ENCODE data around the gene ARHGAP8.

Gene ARHGAP8

DNA sequence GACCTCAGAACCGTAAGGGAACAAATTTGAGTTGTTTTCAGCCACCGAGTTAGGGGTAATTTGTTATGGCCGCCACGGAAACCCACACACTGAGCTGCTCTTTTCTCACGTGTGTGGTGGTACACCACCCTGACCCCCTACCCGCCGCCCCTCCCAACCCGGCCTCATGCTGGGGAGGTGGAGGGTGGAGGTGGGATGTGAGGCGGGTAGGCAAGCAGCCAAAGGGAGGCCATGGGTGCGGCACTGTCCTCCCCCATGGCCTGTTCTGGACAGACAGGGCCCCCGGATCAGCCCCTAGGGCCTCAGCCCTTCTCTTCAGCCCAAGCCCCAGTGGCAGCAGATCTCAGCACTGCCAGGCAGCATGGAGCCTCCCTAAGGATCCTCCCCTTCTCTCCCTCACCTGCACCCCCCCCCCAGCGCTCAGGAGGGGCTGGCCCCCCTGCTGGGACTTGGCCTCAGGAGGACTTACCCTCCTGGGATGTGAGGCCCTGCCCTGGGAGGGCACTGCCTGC lies 42.4 kb upstream of the ARHGAP8 start:
- Histone ChIP-seq H3K36me3 (ENCODE audit: control insufficient read depth in 1 of 2, insufficient read depth in 2 of 2, low read depth in 1 of 2, low read length in 2 of 2) (peaks cover 0 to 49% of the 10 kb centered on the region in 2 experiments), H2AK5ac (ENCODE audit: low read length, severe bottlenecking) (no peak overlapping the region), H4K91ac (ENCODE audit: low read length) (no peak overlapping the region), H2BK120ac (ENCODE audit: low read depth, low read length) (no peak overlapping the region), H3K9me3 (ENCODE audit: control insufficient read depth, low read length) (no peaks in the 10 kb centered on the region), H2BK5ac (ENCODE audit: low read depth, low read length, poor library complexity, severe bottlenecking) (no peak overlapping the region), H3K23ac (ENCODE audit: low read length in 2 of 2) (no peak overlapping the region), H3K79me1 (replicated peaks; ENCODE audit: low read length, poor library complexity, severe bottlenecking) (peaks cover 69% of the 10 kb centered on the region), H3K4me2 (ENCODE audit: low read length, poor library complexity, severe bottlenecking) (no peak overlapping the region), H3K4me3 (ENCODE audit: insufficient read depth in 1 of 2, low read depth in 1 of 2, low read length in 2 of 2) (no peak overlapping the region), H3K4me1 (ENCODE audit: control insufficient read depth, insufficient read depth, low read depth, low read length) (peaks cover 51% of the 10 kb centered on the region), H3K14ac (ENCODE audit: low read length in 2 of 2) (no peak overlapping the region), H2AFZ (ENCODE audit: low read depth, low read length) (no peak overlapping the region), H3K27me3 (ENCODE audit: control insufficient read depth in 1 of 2, insufficient read depth in 1 of 2, low read length in 2 of 2) (no peaks in the 10 kb centered on the region), H3K18ac (ENCODE audit: low read depth in 1 of 2, low read length in 2 of 2) (no peak overlapping the region), H4K8ac (ENCODE audit: low read length) (no peak overlapping the region), H2BK12ac (ENCODE audit: low read length in 2 of 2) (peak overlapping the region in 1 of 2 experiments; percentile 35), H3K4ac (ENCODE audit: low read depth in 1 of 2, low read length in 2 of 2) (no peak overlapping the region), H3K27ac (ENCODE audit: low read length, poor library complexity, severe bottlenecking) (no peak overlapping the region), H3K9ac (ENCODE audit: low read length) (no peak overlapping the region), H2BK15ac (ENCODE audit: low read depth, poor library complexity, severe bottlenecking) (no peak overlapping the region)
- no peak for DNase-seq
- WGBS, result 95% methylated on average over 5 of the region's 12 CpGs

DNA sequence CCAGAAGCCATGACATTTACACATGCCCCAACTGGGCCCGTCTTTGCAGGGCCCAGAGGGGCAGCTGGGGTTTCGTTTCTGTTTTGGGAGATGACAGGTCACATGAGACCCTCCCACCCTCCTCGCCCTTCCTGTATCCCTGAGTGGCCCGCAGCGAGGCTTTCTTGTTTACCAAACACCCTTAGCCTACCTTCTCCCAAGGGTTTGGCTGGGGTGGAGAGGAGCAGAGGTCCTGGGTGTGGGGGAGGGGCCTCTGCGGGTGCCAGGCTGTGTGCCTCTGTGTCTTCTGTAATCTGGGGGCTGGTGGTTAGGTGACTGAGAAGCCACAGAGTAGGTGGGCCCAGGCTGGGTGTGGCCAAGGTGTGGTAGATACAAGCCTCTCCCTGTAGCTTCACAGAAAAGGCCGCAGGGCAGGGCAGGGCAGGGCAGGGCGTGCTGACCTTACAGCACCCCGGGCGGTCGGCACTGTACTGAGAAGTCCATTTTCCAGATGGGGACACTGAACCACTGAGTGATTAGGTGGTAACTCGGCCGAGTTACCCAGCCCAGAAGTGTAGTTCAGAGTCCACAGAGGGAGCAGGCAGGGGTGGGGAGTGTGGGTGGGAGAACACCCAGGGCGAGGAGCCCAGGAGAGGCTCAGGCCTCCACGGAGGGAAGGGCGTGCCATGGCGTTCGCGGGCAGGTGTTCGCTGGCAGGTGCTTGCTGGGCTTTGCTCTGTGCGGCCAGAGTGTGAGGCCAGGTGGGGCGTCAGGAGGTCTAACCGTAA lies 41.7 kb upstream of the ARHGAP8 start:
- 93% methylated on average over 18 of the region's 23 CpGs for WGBS
- no peak overlapping the region for H3K23ac ChIP-seq (ENCODE audit: low read length in 2 of 2)
- peaks cover 55% of the 10 kb centered on the region for H3K4me1 ChIP-seq (ENCODE audit: control insufficient read depth, insufficient read depth, low read depth, low read length)
- H3K27me3 ChIP-seq (ENCODE audit: control insufficient read depth in 1 of 2, insufficient read depth in 1 of 2, low read length in 2 of 2), result no peaks in the 10 kb centered on the region
- no peak overlapping the region for H3K4me2 ChIP-seq (ENCODE audit: low read length, poor library complexity, severe bottlenecking)
- H3K9me3 ChIP-seq (ENCODE audit: control insufficient read depth, low read length), result no peaks in the 10 kb centered on the region
- no peak overlapping the region for H3K9ac ChIP-seq (ENCODE audit: low read length)
- H4K91ac ChIP-seq (ENCODE audit: low read length), result no peak overlapping the region
- no peak overlapping the region for H3K4me3 ChIP-seq (ENCODE audit: insufficient read depth in 1 of 2, low read depth in 1 of 2, low read length in 2 of 2)
- peaks cover 74% of the 10 kb centered on the region for H3K79me1 ChIP-seq (replicated peaks; ENCODE audit: low read length, poor library complexity, severe bottlenecking)
- no peak overlapping the region for H2BK12ac ChIP-seq (ENCODE audit: low read length in 2 of 2)
- no peak overlapping the region for H2AK5ac ChIP-seq (ENCODE audit: low read length, severe bottlenecking)
- H2BK5ac ChIP-seq (ENCODE audit: low read depth, low read length, poor library complexity, severe bottlenecking), result no peak overlapping the region
- H3K18ac ChIP-seq (ENCODE audit: low read depth in 1 of 2, low read length in 2 of 2), result no peak overlapping the region
- DNase-seq, result no peak
- H2BK15ac ChIP-seq (ENCODE audit: low read depth, poor library complexity, severe bottlenecking), result no peak overlapping the region
- peak overlapping the region in 1 of 2 experiments; percentile 48 for H3K14ac ChIP-seq (ENCODE audit: low read length in 2 of 2)
- peaks cover 0 to 55% of the 10 kb centered on the region in 2 experiments for H3K36me3 ChIP-seq (ENCODE audit: control insufficient read depth in 1 of 2, insufficient read depth in 2 of 2, low read depth in 1 of 2, low read length in 2 of 2)
- no peak overlapping the region for H2BK120ac ChIP-seq (ENCODE audit: low read depth, low read length)
- no peak overlapping the region for H3K27ac ChIP-seq (ENCODE audit: low read length, poor library complexity, severe bottlenecking)
- H4K8ac ChIP-seq (ENCODE audit: low read length), result no peak overlapping the region
- no peak overlapping the region for H3K4ac ChIP-seq (ENCODE audit: low read depth in 1 of 2, low read length in 2 of 2)
- no peak overlapping the region for H2AFZ ChIP-seq (ENCODE audit: low read depth, low read length)

DNA sequence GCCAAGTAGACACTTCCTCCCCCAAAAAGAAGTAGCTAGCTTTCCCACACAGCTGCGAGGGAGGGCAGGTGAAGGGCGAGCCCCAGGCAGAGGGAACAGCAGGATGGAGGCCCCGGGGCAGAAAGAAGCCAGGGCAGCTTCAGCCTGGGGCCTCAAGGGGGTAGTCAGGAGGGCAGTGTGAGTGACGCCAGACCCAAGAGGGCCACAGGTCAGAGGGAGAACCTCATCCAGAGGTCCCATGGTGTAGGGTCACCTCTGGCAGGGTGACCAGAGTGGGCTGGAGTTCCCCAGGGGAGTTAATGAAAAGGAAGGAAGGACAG lies 41.2 kb upstream of the ARHGAP8 start:
- H2BK5ac ChIP-seq (ENCODE audit: low read depth, low read length, poor library complexity, severe bottlenecking), result no peak overlapping the region
- peaks cover 73% of the 10 kb centered on the region for H3K79me1 ChIP-seq (replicated peaks; ENCODE audit: low read length, poor library complexity, severe bottlenecking)
- no peak overlapping the region for H2BK120ac ChIP-seq (ENCODE audit: low read depth, low read length)
- H3K4me3 ChIP-seq (ENCODE audit: insufficient read depth in 1 of 2, low read depth in 1 of 2, low read length in 2 of 2), result no peak overlapping the region
- peak overlapping the region in 1 of 2 experiments; percentile 48 for H3K14ac ChIP-seq (ENCODE audit: low read length in 2 of 2)
- no peak for DNase-seq
- no peaks in the 10 kb centered on the region for H3K9me3 ChIP-seq (ENCODE audit: control insufficient read depth, low read length)
- H2BK12ac ChIP-seq (ENCODE audit: low read length in 2 of 2), result no peak overlapping the region
- no peaks in the 10 kb centered on the region for H3K27me3 ChIP-seq (ENCODE audit: control insufficient read depth in 1 of 2, insufficient read depth in 1 of 2, low read length in 2 of 2)
- H3K4ac ChIP-seq (ENCODE audit: low read depth in 1 of 2, low read length in 2 of 2), result no peak overlapping the region
- no peak overlapping the region for H4K91ac ChIP-seq (ENCODE audit: low read length)
- H3K23ac ChIP-seq (ENCODE audit: low read length in 2 of 2), result no peak overlapping the region
- H3K27ac ChIP-seq (ENCODE audit: low read length, poor library complexity, severe bottlenecking), result no peak overlapping the region
- WGBS, result 87% methylated on average over 4 of the region's 4 CpGs
- no peak overlapping the region for H2AK5ac ChIP-seq (ENCODE audit: low read length, severe bottlenecking)
- peaks cover 54% of the 10 kb centered on the region for H3K4me1 ChIP-seq (ENCODE audit: control insufficient read depth, insufficient read depth, low read depth, low read length)
- no peak overlapping the region for H4K8ac ChIP-seq (ENCODE audit: low read length)
- no peak overlapping the region for H3K4me2 ChIP-seq (ENCODE audit: low read length, poor library complexity, severe bottlenecking)
- H3K9ac ChIP-seq (ENCODE audit: low read length), result no peak overlapping the region
- H3K18ac ChIP-seq (ENCODE audit: low read depth in 1 of 2, low read length in 2 of 2), result no peak overlapping the region
- no peak overlapping the region for H2AFZ ChIP-seq (ENCODE audit: low read depth, low read length)
- H3K36me3 ChIP-seq (ENCODE audit: control insufficient read depth in 1 of 2, insufficient read depth in 2 of 2, low read depth in 1 of 2, low read length in 2 of 2), result peaks cover 0 to 56% of the 10 kb centered on the region in 2 experiments
- no peak overlapping the region for H2BK15ac ChIP-seq (ENCODE audit: low read depth, poor library complexity, severe bottlenecking)

DNA sequence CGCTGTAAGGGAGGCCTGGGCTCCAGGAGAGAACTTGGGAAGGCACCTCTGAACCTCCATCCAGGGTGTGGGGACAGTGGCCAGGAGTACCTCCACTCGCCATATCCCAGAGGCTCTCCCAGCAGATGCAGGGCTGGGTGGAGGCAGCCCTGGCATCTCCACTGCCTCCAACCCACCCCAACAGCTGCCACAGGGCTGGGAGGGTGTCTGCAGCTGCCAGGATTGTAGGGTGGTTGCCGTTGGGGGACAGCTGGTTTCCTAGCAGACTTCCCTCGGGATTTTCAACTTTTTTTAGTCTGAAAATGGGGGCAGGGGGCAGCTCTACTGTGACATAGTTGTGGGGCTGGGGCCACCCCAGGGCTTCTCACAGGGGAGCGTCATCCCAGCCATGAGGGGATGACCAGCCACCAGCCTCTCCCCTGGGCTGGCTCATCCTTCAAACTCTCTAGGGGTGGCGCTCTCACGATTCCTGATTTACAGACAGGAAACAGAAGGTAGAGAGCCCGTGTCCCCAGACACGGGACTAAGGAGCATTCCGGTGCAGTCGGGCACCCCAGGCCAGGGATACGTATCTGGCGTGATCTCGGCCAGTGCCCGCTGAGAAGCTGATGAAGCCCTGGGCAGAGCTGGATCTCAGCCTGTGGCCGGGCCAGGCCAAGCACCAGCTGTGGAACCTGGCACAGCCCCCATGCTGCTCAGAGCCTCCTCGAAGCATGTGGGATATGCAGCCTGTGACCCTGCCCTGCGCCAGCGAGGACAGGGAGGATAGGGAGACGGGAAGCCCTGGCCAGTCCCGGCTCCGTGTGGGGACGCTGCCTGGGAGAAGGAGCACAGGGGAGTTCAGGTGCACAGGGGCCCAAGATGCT lies 40.5 kb upstream of the ARHGAP8 start:
- Histone ChIP-seq H3K4me2 (ENCODE audit: low read length, poor library complexity, severe bottlenecking) (no peak overlapping the region), H4K91ac (ENCODE audit: low read length) (no peak overlapping the region), H3K79me1 (replicated peaks; ENCODE audit: low read length, poor library complexity, severe bottlenecking) (peaks cover 71% of the 10 kb centered on the region), H2BK5ac (ENCODE audit: low read depth, low read length, poor library complexity, severe bottlenecking) (no peak overlapping the region), H3K23ac (ENCODE audit: low read length in 2 of 2) (no peak overlapping the region), H4K8ac (ENCODE audit: low read length) (no peak overlapping the region), H3K9ac (ENCODE audit: low read length) (no peak overlapping the region), H3K14ac (ENCODE audit: low read length in 2 of 2) (no peak overlapping the region), H3K4me1 (ENCODE audit: control insufficient read depth, insufficient read depth, low read depth, low read length) (peaks cover 52% of the 10 kb centered on the region), H2BK120ac (ENCODE audit: low read depth, low read length) (no peak overlapping the region), H3K27ac (ENCODE audit: low read length, poor library complexity, severe bottlenecking) (no peak overlapping the region), H3K36me3 (ENCODE audit: control insufficient read depth in 1 of 2, insufficient read depth in 2 of 2, low read depth in 1 of 2, low read length in 2 of 2) (peaks cover 0 to 56% of the 10 kb centered on the region in 2 experiments), H3K18ac (ENCODE audit: low read depth in 1 of 2, low read length in 2 of 2) (no peak overlapping the region), H3K9me3 (ENCODE audit: control insufficient read depth, low read length) (no peaks in the 10 kb centered on the region), H3K4ac (ENCODE audit: low read depth in 1 of 2, low read length in 2 of 2) (no peak overlapping the region), H2AK5ac (ENCODE audit: low read length, severe bottlenecking) (no peak overlapping the region), H3K4me3 (ENCODE audit: insufficient read depth in 1 of 2, low read depth in 1 of 2, low read length in 2 of 2) (no peak overlapping the region), H2AFZ (ENCODE audit: low read depth, low read length) (no peak overlapping the region), H2BK12ac (ENCODE audit: low read length in 2 of 2) (no peak overlapping the region), H3K27me3 (ENCODE audit: control insufficient read depth in 1 of 2, insufficient read depth in 1 of 2, low read length in 2 of 2) (no peaks in the 10 kb centered on the region), H2BK15ac (ENCODE audit: low read depth, poor library complexity, severe bottlenecking) (no peak overlapping the region)
- WGBS, result 89% methylated on average over 23 of the region's 23 CpGs
- DNase-seq, result no peak

All from mesenchymal stem cell (in vitro differentiated cells and primary cell).